ENCODE data around the gene ST8SIA1. TPM values are rescaled to one million over a fixed set of nuclear protein-coding genes. Genes with fewer than 3 reads are reported as not detected.

The ST8SIA1 gene
- total and polyA plus RNA-seq, 2 of the 8 experiments (the other 6 are each of a cell fraction or from before 2014, with no cell fraction given), result 1.9 to 4.4 TPM

DNA sequence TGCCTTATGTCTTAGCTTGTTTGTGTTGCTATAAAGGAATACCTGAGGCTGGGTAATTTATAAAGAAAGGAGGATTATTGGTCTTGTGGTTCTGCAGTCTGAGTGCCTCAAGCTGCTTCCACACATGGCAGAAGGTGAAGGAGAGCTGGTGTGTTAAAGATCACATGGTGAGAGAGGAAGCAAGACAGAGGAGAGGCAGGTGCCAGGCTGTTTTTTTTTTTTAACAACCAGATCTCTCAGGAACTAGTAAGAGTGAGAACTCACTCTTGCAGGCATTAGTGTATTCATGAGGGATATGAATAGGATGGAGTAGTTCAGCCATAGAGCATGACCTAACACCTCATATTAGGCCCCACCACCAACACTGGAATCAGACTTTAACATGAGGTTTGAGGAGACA lies 165.1 kb downstream of the ST8SIA1 start (continued):
- no peak for TF ChIP-seq BRCA1 (IDR thresholded peaks at IDR 0.05; ENCODE audit: low read depth, low read length)
- no peak for TF ChIP-seq SP4 (IDR thresholded peaks at IDR 0.05; ENCODE audit: low read length)
